ENCODE measurements around the gene ALG3.

DNA sequence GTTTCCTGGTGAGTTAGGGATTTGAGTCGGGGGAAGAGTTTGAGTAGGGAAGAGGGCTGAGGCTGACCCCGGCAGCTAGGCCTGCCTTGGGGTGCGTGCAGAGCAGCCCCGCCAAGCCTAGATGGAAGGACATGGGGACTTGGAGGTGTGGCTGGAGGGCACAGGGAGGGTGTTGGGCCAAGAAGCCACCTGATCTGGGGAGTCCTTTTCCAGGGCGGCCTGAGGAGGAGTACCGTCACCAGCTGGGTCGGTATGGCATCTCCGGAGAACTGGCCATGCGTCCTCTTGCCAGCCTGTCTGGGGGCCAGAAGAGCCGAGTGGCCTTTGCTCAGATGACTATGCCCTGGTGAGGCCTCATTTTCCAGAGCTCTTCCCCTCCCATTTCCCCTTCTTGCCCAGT, 55.9 kb downstream of the ALG3 start:
- TF ChIP-seq, protein P1, sequence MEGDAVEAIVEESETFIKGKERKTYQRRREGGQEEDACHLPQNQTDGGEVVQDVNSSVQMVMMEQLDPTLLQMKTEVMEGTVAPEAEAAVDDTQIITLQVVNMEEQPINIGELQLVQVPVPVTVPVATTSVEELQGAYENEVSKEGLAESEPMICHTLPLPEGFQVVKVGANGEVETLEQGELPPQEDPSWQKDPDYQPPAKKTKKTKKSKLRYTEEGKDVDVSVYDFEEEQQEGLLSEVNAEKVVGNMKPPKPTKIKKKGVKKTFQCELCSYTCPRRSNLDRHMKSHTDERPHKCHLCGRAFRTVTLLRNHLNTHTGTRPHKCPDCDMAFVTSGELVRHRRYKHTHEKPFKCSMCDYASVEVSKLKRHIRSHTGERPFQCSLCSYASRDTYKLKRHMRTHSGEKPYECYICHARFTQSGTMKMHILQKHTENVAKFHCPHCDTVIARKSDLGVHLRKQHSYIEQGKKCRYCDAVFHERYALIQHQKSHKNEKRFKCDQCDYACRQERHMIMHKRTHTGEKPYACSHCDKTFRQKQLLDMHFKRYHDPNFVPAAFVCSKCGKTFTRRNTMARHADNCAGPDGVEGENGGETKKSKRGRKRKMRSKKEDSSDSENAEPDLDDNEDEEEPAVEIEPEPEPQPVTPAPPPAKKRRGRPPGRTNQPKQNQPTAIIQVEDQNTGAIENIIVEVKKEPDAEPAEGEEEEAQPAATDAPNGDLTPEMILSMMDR (IDR thresholded peaks at IDR 0.05), result no peak
- no peak for TF ChIP-seq POLR2AphosphoS5 (IDR thresholded peaks at IDR 0.05; ENCODE audit: low read depth, low read length)
- TF ChIP-seq, protein P2, sequence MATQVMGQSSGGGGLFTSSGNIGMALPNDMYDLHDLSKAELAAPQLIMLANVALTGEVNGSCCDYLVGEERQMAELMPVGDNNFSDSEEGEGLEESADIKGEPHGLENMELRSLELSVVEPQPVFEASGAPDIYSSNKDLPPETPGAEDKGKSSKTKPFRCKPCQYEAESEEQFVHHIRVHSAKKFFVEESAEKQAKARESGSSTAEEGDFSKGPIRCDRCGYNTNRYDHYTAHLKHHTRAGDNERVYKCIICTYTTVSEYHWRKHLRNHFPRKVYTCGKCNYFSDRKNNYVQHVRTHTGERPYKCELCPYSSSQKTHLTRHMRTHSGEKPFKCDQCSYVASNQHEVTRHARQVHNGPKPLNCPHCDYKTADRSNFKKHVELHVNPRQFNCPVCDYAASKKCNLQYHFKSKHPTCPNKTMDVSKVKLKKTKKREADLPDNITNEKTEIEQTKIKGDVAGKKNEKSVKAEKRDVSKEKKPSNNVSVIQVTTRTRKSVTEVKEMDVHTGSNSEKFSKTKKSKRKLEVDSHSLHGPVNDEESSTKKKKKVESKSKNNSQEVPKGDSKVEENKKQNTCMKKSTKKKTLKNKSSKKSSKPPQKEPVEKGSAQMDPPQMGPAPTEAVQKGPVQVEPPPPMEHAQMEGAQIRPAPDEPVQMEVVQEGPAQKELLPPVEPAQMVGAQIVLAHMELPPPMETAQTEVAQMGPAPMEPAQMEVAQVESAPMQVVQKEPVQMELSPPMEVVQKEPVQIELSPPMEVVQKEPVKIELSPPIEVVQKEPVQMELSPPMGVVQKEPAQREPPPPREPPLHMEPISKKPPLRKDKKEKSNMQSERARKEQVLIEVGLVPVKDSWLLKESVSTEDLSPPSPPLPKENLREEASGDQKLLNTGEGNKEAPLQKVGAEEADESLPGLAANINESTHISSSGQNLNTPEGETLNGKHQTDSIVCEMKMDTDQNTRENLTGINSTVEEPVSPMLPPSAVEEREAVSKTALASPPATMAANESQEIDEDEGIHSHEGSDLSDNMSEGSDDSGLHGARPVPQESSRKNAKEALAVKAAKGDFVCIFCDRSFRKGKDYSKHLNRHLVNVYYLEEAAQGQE (IDR thresholded peaks at IDR 0.05; ENCODE audit: insufficient read depth in 1 of 2, low read depth in 2 of 2, low read length in 1 of 2), result no peak
- no peak for TF ChIP-seq SIN3A (IDR thresholded peaks at IDR 0.05; ENCODE audit: borderline replicate concordance, insufficient read depth, low read depth, low read length)

Measured in Panc1 (cell line).